ENCODE measurements around the gene ZNF296. TPM values are rescaled to one million over a fixed set of nuclear protein-coding genes. Genes with fewer than 3 reads are reported as not detected.

ZNF296 gene
- total RNA-seq, 1 donor from 2014 or later, result 1.0 TPM

- peaks cover 5% of the 10 kb centered on the region for H3K36me3 ChIP-seq (ENCODE audit: control insufficient read depth, insufficient read depth, low read length)
- H3K4me3 ChIP-seq (ENCODE audit: low read depth, low read length), result no peak overlapping the region
- no peaks in the 10 kb centered on the region for H3K27me3 ChIP-seq (ENCODE audit: control insufficient read depth, insufficient read depth, low read length)
- TF ChIP-seq CTCF (IDR thresholded peaks at IDR 0.05; ENCODE audit: insufficient read depth, low read length, poor library complexity, severe bottlenecking), result no peak
- DNase-seq (ENCODE audit: low read depth), result no peak
Observed at GRCh38 chr19:45057444-45057843, 18.8 kb downstream of the ZNF296 start.

- no peak for TF ChIP-seq CTCF (IDR thresholded peaks at IDR 0.05; ENCODE audit: insufficient read depth, low read length, poor library complexity, severe bottlenecking)
- no peak overlapping the region for H3K4me3 ChIP-seq (ENCODE audit: low read depth, low read length)
- peaks cover 5% of the 10 kb centered on the region for H3K36me3 ChIP-seq (ENCODE audit: control insufficient read depth, insufficient read depth, low read length)
- H3K27me3 ChIP-seq (ENCODE audit: control insufficient read depth, insufficient read depth, low read length), result no peaks in the 10 kb centered on the region
- no peak for DNase-seq (ENCODE audit: low read depth)
Observed at GRCh38 chr19:45056831-45057230, 19.4 kb downstream of the ZNF296 start.

GRCh38 chr19:45051929-45052579, 24.2 kb downstream of the ZNF296 start:
- no peaks in the 10 kb centered on the region for H3K27me3 ChIP-seq (ENCODE audit: control insufficient read depth, insufficient read depth, low read length)
- TF ChIP-seq CTCF (IDR thresholded peaks at IDR 0.05; ENCODE audit: insufficient read depth, low read length, poor library complexity, severe bottlenecking), result no peak
- H3K36me3 ChIP-seq (ENCODE audit: control insufficient read depth, insufficient read depth, low read length), result peaks cover 2% of the 10 kb centered on the region
- no peak overlapping the region for H3K4me3 ChIP-seq (ENCODE audit: low read depth, low read length)
- no peak for DNase-seq (ENCODE audit: low read depth)

GRCh38 chr19:45050036-45050435, 26.2 kb downstream of the ZNF296 start:
- no peaks in the 10 kb centered on the region for H3K27me3 ChIP-seq (ENCODE audit: control insufficient read depth, insufficient read depth, low read length)
- peaks cover 1% of the 10 kb centered on the region for H3K36me3 ChIP-seq (ENCODE audit: control insufficient read depth, insufficient read depth, low read length)
- TF ChIP-seq CTCF (IDR thresholded peaks at IDR 0.05; ENCODE audit: insufficient read depth, low read length, poor library complexity, severe bottlenecking), result no peak
- H3K4me3 ChIP-seq (ENCODE audit: low read depth, low read length), result no peak overlapping the region
- no peak for DNase-seq (ENCODE audit: low read depth)

GRCh38 chr19:45049073-45049736, 27.1 kb downstream of the ZNF296 start:
- TF ChIP-seq CTCF (IDR thresholded peaks at IDR 0.05; ENCODE audit: insufficient read depth, low read length, poor library complexity, severe bottlenecking), result no peak
- DNase-seq (ENCODE audit: low read depth), result no peak
- Histone ChIP-seq H3K36me3 (ENCODE audit: control insufficient read depth, insufficient read depth, low read length) (peaks cover 1% of the 10 kb centered on the region), H3K4me3 (ENCODE audit: low read depth, low read length) (no peak overlapping the region), H3K27me3 (ENCODE audit: control insufficient read depth, insufficient read depth, low read length) (no peaks in the 10 kb centered on the region)
